GM21825 (cell line): ENCODE data around the gene TOB2.
A peak's percentile ranks its signal among the peaks of the same experiment; 100 is the strongest.
"Not testable (repeated sequence)": the region's sequence is repeated elsewhere in the genome, so short reads cannot be mapped to it uniquely, and the experiment has no call there.

Experiments used
- ATAC-seq: cut with Tn5 transposase; IDR thresholded peaks from one replicate; pipeline ENCODE4 v1.9.1; 2021; ENCODE audit warnings: mild to moderate bottlenecking, moderate library complexity; ENCODE audit not compliant: unreplicated experiment

TOB2 gene

DNA sequence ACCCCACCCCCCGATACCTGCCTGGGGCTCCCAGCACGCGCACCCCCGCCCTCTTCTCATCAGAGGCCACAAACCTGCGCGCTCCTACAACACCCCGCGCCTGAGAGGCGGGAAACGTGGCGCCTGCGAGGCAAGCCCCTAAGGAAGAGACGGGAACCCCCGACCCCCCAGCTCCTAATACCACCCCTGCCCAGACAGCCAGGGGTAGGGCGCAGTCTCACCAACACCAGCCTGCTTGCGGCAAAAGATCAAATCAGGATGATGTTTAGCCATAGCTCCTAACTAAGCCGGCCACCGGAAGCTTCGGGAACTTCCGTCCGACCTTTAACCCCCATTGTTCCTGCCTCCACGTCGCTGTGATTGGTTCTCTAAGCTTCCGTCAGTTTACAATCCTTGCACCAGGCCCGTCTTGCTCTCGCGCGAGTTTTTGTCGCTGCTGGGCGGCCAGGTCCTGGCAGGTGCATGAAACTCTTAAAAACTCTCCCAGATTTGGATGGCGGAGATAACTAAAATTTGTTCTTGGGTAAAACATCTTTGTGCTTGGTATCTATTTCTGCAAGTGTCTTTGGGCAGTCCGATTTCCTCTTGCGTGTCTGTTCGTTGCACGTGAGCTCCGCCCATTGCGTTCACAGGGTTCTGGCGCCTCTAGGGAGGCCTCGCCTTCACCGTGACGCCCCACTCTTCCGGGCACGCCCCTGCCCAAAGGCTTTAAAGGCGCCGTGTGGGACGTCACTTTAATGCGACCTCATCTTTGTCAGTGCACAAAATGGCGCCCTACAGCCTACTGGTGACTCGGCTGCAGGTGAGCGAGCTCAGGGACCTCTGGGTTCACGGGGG lies 22.0 kb upstream of the TOB2 start, which contains the start of the genes ACO2 and PHF5A:
Gene ACO2 (plus strand): TSS at position 737 of the 837 bp plus-strand sequence. CDS start 30 bp downstream, at position 767.
Gene PHF5A (minus strand): TSS at position 312 of the 837 bp plus-strand sequence. CDS start 39 bp downstream, at position 273.
- ATAC-seq: peak; percentile 77

DNA sequence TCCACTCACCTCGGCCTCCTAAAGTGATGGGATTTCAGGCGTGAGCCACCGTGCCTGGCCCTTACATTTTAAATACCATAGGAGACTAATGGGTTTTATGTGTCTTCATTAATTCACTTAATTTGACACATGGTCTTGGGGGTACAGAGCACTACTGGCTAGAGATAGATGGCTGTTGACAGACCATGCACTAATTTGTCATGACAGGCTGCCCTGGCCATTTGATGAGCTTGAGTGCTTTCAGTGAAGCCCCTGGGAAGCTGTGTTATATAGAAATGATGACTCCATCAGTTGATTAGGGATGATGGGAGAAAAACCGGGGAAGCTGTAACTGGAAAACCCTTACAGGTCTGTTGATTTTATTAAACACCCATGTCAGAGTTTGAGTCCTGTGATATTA lies 15.3 kb upstream of the TOB2 start:
- ATAC-seq: no peak

DNA sequence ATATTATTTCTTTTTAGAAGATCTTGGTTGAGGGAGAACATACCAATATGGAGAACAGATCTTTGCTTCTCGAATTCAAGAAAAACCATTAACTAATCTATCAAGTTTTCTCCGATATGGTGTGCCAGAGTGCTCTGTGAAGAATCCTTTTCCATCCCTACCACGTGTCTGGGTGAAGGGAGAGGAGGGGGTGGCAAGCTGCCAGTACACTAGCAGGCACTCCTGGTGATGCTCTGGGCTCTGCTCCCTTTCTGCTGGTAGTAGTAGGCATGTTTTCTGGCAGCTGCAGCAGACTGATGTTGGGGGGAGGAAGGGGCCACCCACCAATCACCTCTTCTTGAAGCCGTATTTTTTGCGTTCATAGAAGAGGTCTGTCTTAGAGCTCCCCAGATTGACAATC lies 13.5 kb upstream of the TOB2 start:
- not testable (repeated sequence) for ATAC-seq

DNA sequence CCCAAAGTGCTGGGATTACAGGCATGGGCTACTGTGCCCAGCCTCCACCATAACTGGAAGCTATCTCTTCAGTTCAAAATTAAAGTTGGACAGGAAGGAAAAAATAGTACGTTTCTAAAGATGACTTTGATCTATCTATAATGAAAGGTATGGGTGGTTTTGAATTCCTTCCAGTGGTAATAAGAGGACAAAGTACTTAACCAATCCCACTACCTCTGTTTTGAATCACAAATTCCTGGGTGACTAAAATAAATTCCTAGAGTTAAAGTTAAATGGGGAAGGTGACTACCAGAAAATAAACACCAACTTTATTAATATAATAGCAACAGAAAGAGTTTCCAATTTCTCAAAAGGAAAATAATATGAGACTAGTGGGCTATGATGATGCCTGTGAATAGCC lies 12.8 kb upstream of the TOB2 start:
- ATAC-seq: no peak

DNA sequence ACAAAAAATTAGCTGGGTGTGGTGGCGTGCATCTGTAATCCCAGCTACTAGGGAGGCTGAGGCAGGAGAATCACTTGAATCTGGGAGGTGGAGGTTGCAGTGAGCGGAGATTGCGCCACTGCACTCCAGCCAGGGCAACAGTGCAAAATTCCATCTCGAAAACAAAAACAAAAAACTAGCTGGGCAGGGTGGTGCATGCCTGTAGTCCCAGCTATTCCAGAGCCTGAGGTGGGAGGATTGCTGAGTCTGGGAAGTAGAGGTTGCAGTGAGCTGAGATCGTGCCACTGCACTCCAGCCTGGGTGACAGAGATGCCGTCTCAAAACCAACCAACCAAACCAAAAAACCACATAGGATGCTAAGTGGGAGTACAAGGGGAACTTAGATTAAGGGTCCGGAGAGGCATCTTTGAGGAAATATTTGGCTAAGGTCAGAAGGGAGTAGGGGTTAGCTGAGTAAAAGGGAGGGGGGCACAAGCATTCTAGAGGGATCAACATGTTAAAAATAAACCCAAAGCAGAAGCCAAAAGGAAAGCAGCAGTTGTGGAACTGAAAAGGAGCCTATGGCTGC lies 11.6 kb upstream of the TOB2 start:
- no peak for ATAC-seq

DNA sequence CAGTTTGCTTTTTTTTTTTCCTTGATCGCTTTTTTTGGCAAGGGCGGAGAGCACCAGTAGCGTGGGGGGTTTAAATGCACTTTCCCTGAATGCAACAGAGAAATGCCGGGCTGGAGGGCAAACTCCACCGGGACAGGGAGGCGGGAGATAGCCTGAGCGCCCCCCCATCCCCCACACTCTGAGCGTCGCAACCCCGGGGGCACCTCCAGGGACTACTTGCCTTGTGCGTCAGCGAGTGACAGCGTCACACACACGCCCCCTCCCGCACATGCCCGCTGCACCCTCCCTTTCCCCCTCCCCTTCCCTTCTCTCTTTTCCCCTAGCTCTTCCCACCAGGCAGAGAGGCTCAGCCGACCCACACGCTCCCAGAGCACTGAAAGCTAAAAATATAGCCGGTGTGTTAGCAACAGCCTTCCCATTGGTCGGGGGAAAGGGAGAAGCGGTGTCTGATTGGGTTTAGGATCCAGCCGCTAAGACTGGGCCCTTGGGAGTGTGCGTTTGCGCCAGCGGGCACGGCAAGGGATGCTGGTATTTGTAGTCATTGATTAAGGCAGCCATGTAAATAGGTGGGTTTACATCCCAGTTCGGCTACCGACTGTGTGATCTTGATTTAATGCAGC lies 1.7 kb upstream of the TOB2 start:
- ATAC-seq: peak; percentile 42

DNA sequence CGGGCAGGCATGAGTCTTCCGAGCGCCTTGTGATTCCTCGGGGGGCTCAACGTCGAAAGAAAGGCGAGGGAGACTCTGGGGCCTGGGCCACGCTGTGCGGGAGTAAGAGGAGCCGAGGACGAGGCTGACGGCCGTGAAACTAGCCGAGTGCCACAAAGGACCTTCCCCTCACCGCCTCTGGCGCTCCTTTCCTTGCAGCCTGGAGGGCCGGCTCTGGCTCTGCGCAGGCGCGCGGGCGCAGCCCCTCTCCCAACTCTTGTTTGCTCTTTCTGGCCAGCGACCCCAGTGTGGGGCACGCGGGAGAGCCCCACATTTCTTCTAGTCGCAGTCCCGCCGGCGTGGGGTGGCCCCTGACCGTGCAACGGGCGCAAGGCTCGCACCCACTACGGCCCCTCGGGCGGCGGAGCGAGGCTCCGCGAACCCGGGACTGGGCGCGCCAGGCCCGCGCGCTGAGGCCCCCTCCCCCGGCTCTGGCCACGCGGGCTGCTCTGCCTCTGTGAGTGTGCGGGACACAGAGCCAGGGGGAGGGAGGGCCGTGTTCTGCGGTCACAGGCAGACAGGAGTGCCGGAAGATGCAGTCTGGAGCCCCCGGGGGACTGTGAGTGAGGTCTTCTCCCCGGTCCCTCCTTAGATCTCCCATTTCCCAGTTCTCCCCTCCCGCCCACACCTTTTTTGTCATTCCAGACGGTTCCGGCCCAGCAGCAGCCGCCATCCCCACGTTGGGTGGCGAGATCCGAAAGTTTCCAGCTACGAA lies 1.0 kb upstream of the TOB2 start:
- no peak for ATAC-seq

DNA sequence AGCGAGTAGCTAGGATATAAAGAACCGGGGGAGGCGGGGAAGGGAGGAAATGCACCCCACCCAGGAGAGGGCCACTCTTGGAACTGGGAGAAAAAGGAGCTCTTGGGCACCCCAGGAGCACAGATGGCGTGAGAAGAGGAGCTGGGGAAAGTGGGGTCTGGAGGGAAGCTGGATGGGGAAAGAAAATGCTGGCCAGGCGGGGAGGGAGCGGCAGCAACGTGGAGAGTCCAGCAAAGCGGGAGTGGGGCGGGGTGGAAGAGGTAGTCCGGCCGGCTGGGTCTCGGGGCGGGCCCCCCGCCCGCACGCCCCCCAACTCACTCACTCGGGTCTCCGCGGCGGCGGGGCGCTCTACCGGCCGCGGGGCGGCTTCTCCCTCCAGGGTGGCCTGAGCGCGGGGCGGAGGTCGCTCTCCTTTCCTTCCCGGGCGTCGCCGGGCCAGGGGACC lies 522 bp downstream of the TOB2 start:
- no peak for ATAC-seq

DNA sequence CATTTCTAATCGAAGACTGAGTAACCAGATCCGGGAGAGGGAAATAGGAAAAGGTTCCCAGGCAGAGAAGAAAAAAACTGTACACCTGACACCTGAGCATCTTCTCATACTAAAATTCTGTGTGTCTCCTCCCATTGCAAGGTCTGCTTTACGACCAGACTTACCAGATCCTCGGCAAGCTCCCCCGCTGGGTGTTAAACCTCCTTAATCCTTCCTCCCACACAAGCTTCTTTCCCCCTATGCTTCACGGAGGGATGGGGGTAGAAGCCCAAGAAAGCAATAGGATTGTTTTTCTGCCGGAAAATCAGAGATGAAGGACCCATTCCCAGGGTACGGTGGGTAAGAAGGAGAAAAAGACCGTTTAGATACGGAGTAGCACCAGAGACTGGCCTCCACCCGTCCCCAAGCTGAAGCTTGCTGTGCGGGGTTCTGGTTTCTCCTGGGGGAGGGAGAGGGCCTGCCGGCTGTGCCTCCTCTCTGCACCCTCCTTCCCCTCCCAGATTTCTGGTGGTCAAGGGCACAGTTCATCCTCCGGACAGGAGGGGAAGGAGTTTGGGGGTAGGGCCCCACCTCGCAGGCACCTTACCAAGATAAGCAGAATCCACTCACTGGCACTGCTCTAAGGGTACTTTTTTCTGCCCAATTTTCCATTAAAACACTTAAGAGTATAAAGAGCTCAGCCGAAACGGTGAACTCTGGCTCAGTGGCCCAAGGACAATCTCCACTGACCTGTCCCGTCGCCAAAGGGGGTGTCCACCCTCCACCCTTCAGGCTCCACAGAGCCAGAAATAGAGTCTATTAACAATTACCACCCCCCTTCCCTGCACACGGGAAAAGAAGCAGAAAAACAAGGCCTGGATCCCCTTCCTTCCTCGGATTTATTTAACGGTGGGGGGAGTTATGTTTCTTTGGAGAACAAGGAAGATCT lies 1.2 kb downstream of the TOB2 start:
- ATAC-seq: no peak

DNA sequence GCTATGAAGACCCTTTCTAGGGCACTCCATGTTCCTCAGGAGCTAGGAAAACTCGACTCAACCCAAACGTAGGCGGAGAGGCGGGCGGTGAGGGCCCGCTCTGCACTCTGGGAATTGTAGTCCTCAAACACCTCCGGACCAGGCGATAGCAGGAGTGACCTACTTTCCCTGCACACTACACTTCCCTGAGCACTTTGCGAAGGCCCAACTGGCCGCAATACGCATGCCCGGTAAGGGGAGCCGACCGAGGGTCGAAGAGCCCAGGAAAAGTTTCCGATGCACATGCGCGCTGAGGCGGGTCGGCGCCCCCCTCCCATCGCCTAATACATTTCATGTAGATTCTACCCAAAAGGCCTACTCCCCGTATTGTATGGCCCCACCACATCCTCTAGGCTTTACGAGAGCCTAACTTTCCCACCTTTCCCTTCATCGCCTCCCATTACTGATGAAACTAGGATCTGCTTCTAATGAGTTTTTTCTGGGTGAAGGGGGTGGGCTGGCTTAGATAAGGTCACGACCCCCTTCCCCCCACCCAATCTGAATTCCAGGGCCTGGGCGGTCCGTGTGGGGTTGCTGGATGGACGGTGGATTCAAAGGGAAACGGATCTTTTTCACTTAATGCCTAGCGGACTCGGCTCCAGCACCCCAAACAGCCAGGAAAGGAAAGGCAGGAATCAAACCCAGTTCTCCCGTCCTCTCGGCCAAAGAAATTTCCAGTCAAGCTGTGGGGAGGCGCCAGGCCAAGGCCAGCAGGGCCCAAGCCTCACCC lies 2.1 kb downstream of the TOB2 start:
- ATAC-seq: peak; percentile 38

DNA sequence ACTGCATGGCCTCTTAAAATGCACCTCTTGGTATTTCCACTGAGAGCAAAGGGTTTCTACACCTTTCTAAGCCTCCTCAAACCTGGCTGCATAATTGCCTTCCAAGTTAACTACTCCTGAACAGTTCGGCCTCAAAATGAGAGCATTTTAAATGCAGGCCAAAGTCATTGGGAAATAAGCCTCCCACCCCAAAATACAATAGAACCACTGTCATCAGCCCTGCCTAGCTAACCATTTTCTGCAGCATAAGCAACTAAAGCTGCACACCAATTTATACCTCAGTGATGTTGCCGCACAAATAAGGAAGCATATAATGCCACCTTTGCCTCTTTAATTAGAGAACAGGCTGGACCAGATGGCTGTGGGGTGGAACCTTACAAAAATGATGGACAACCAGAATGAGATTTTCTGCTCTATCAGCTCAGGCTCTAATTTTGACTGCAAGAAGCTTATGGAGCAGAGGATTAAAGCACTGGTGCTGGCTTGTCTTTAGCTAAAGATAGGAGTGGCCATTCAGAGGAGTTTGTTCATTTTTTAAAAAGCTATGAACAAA lies 4.3 kb downstream of the TOB2 start:
- ATAC-seq: no peak

DNA sequence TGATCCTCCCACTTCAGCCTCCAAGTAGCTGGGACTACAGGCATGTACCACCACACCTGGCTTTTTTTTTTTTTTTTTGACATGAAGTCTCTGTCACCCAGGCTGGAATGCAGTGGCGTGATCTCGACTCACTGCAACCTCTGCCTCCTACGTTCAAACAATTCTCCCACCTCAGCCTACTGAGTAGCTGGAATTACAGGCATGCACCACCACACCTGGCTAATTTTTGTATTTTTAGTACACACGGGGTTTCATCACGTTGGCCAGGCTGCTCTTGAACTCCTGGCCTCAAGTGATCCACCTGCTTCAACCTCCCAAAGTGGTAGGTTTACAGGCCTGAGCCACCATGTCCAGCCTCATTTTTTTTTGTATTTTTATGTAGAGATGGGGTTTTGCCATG lies 6.1 kb downstream of the TOB2 start:
- not testable (repeated sequence) for ATAC-seq

DNA sequence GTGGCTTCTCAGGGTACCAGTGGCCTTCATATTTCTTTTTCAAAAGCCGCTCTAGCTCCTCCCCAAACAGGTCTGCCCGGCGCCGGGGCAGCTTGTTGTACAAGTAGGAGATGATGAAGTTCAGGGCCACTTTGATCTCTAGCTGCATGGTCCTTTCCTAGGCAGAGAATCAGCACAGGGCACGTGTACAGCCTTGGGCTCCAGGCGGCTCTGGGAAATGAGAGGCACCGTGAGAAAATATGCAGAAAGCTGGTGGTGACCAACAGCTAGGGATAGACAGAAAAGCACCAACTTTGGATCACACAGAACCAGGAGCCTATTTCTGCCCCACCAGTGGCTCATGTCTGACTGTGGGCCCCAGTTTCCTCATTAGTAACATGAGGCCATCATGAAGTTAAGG lies 9.4 kb downstream of the TOB2 start:
- ATAC-seq: no peak

DNA sequence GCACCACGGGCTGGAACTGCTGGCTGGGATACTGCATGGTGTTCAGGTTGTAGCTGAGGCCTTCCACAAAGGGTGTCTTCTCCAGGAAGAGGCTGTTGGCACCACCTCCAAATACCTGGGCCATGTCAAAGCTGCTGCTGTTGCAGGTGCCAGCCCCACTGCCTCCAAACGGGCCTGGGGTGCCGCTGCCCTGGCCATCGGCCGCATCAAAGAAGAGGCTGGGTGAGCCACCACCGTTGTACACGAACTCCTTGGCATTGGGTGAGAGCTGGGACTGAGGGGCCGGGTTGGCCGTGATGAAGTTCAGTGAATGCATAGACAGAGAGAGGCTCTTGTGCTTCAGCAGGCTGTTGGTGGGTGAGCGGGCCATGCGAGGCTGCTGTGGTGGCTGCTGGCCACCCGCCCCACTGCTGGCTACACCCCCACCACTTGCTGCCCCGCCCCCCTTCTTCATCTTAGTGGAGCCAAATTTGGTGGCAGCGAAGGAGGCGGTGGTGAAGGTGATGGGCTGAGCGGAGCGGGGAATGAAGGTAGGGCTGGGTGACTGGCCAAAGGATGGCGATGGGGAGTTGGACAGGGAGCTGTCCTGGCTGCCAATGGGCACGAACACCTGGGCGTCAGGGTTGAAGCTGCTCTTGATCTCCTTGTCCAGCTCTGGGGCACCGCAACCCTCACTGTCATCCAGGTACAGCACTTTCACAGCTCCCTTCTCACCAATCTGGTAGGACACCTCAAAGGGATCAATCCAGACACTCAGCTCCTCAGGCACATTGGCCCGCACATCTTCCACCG lies 10.1 kb downstream of the TOB2 start:
- no peak for ATAC-seq

DNA sequence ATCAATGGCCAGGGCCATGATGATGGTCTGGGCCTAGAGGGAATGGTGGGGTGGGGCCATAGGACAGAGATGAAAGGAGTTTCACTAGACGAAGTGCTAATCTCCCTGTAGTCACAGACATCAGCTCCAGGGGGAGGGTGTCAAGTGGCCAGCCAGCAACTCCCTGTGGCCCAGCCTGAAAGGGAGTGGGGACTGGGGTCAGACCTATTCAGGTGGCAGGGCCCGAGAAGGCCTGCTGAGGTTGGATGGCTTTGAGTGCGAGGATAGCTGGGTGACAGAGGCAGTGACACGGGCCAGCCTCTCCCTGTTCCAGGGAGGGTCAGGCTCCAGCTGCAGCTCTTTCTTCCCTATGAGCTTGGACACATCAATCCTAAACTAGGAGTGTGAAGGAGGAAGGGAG lies 11.0 kb downstream of the TOB2 start:
- no peak for ATAC-seq

DNA sequence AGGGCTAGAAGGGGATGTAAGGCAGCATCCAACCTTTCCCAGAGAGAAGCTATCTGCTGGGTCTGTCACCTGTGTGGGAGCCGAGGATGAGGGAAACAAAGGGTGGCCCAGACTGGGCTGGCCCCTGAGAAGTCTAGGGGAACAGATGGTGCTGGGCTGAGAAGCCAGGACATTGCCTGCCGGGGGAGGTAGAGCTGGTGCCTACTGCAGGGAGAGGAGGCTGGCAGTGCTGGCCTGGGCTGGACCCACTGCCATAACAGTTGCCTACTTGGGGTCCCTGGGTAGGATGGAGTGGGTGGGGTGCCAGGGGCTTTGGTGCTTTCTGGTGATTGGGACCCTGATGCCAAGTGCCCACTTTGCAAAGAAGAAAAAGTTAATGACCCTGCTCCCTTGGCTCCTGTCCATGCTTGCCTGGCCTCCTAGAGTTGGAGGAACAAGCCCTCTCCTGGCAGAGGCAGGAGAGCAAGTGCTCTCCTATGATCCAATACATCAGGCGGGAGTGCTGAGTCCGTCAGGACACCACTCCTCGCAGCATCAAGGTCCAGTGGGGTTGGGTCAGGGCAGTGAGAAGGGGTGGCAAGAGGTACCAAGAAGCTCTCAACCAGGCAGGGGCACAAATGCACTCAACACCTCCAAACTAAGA lies 12.1 kb downstream of the TOB2 start:
- ATAC-seq: not testable (repeated sequence)

DNA sequence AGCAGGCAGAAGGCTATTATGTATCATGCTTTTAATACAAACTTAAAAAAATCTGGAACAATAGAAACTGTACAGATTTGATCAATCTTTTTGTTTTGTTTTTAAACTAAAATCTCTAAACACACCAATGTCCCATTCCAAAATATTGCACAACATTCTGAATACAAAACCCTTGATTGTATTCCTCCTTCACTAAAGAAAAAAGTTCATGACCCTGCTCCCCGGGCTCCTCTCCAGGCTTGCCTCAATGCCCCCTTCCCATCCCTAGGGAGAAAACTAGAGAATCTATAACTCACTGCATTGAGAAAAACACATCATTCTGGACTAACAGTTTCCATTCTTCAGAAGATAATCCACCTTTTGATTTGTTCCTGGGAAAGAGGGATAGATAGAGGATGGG lies 13.1 kb downstream of the TOB2 start:
- not testable (repeated sequence) for ATAC-seq

DNA sequence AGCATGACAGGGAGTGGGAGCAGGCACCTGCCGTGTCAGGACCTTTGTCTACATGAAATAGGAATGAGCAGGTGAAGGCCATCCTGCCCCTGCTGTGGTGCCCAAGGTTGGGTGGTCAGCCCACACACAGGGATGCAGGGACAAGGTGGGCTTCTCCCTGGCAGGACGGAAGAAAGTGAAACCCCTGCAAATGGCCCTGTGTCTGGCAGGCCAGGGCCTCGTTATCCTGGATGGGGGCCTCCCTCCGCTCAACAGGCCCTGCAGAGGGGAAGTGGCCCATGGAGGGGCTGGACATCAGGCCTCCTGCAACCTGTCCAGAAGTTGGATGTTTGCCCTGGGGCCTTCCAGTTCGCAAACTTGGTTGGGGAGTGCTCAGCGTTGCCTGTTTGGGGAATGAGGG lies 14.9 kb downstream of the TOB2 start:
- ATAC-seq: no peak
